GM20000 (cell line): Measurements from ENCODE around the gene LY6G6F.

Experiments used
- DNase-seq: peaks from one replicate; pipeline ENCODE4 v3.0.0; 2012; ENCODE audit warnings: low spot score
- CTCF ChIP-seq: IDR thresholded peaks from 2 replicates; pipeline ENCODE4 v1.5.1; 2012; ENCODE audit warnings: mild to moderate bottlenecking, control low read depth; ENCODE audit errors: extremely low read depth, missing control alignments

LY6G6F gene

DNA sequence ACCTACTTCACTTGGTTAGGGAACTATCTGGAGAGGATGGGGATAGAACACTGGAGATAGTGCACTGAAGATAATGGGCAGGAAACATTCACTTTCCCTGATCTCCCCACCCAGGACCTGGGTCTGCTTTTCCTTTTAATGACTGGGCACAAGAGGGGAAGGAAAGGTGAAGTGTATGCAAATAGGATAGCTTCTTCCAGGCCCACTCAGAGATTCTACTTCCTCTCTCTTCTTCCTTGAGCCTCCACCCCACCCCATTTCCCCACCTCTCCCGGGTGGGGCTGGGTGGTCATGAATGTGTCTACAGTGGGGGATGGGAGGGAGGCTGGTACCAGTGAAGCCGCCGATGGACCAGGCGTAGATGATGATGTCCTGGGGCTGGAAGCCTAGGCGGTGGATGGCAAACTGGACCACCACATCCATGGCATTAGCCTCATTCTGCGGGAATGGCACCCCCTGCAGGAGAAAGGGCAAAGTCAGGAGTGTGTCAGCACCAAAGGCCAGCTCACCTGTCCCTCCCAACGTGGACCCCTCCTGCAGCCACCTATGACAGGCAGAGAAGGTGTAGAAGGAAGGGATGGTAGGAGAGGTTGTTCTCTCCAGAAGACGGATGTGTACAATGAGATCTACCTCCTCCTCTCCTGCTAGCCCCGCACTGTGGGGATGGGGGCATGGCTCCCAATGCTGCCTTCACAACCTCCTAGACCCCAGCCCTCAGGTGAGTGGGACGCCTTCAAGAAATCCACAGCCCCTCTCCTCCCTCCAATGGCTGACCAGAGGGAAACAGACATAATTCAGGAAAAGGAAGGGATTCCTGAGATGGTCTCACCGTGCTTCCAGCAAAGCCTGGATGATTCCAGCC, 17.2 kb upstream of the LY6G6F start:
- no peak for TF ChIP-seq CTCF
- no peak for DNase-seq

DNA sequence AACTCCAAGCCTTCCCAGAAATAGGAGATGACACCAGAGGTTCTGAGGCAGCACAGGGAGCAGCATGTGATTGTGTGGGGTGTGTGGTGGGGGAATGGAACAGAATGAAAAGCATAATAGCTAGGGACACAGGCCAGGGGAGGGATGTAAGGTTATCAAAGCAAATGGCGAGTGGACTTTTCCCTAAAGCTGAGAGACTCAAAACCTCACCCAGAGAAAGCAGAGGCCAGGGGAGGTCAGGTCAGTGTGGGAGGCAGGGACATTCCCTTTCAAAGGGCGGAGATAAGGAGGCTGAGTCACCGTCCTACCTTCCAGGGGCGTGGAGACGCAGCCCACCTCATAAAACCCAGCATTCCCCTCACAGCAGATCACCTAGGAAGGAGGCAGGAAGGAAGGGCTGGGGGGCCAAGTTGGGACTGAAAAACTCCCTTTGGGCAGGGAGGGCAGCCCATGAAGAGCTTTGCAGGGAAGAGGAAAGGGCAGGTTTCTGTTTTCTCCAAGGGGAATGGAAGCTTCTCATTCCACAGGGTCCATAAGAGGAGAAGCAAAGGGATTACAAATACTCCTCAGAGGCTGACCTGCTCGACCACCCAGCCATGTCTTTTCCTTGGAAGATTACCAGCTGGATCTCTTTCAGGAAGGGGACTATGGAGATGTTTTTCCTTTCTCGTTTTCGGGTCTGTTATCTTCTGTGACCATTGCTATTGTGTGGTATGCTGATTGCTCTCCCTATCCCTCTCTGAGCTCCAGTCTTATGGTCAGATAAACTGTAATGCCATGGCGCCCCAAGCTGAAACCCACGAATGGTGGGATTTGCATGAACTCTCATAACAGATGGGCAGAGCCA, 16.2 kb upstream of the LY6G6F start:
- TF ChIP-seq CTCF = no peak

GRCh38 chr6:31691078-31691463, 15.6 kb upstream of the LY6G6F start:
- DNase-seq = no peak

More for the DNA sequence above, 16.2 kb upstream of the LY6G6F start:
- no peak for DNase-seq

GRCh38 chr6:31691564-31692108, 15.0 kb upstream of the LY6G6F start:
- DNase-seq = no peak
- no peak for TF ChIP-seq CTCF

More at GRCh38 chr6:31691078-31691463, 15.6 kb upstream of the LY6G6F start:
- no peak for TF ChIP-seq CTCF

GRCh38 chr6:31692353-31692752, 14.3 kb upstream of the LY6G6F start:
- TF ChIP-seq CTCF = no peak
- DNase-seq = no peak

- no peak for TF ChIP-seq CTCF
- DNase-seq = no peak
Observed at GRCh38 chr6:31692886-31693285, 13.8 kb upstream of the LY6G6F start.

DNA sequence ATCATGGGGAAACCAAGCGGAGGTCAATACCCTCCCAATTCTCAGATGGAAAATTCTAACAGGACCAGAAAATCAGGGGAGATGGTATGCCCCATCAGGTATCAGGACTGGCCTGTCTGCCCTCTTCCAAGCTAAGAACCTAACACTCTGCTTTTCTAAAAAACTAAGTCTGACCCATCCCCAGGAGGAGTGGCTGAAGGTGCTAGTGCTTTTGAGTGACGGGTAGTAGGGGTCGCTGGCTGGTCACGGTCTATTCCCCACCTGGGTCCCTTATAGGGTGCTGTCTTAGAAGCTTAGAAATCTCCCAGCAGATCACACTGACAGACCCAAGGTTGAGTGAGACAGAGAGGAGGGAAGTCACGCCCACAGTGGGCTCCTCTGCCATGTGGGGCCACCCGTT, 13.1 kb upstream of the LY6G6F start:
- no peak for TF ChIP-seq CTCF

More for the DNA sequence above, 13.1 kb upstream of the LY6G6F start:
- DNase-seq = no peak
